Embryonic facial prominence (tissue), 1 donor: ENCODE data around the gene RPRD1B.
A peak's percentile ranks its signal among the peaks of the same experiment; 100 is the strongest.
"Not testable (repeated sequence)": the region's sequence is repeated elsewhere in the genome, so short reads cannot be mapped to it uniquely, and the experiment has no call there.

Experiments
- DNase-seq: peaks from one replicate; pipeline ENCODE4 v3.0.0-alpha.2; 2016; ENCODE audit errors: extremely low spot score

RPRD1B gene

DNA sequence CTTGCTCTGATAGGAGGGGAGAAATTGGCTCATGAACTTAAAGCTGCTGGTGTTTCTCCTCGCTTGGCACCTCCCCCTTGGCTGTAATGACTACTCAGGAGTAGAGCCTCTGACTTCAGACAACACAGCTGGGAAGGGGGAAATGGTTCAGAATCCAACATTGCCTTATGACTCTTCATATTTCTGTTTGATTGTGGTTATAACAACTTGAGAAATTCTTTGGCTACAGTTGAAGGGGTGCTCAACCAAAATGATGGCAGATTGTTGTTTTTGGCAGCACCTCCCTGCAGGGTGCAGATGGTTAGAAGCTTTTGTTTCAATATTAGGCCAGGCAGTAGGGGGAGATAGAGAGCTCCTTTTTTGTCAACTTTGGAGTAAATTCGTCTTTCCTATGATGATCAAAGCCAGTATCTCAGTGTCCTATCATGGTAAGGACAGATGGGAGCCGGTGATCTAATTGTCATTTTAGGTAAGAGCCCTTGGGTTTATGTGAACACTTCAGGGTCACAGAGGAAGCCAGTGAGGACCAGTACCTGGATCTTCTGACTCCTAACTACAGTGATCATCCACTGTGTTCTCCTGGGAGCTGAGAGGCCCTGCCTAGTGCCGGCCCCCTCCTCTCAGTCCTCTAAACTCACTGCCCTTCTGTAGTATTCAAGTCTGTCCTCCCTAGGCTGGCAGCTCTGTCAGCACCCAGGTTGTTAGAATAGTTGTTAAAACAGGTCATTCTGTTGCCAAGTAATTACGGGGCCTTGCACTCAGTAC lies 39.9 kb downstream of the RPRD1B start:
- no peak for DNase-seq

DNA sequence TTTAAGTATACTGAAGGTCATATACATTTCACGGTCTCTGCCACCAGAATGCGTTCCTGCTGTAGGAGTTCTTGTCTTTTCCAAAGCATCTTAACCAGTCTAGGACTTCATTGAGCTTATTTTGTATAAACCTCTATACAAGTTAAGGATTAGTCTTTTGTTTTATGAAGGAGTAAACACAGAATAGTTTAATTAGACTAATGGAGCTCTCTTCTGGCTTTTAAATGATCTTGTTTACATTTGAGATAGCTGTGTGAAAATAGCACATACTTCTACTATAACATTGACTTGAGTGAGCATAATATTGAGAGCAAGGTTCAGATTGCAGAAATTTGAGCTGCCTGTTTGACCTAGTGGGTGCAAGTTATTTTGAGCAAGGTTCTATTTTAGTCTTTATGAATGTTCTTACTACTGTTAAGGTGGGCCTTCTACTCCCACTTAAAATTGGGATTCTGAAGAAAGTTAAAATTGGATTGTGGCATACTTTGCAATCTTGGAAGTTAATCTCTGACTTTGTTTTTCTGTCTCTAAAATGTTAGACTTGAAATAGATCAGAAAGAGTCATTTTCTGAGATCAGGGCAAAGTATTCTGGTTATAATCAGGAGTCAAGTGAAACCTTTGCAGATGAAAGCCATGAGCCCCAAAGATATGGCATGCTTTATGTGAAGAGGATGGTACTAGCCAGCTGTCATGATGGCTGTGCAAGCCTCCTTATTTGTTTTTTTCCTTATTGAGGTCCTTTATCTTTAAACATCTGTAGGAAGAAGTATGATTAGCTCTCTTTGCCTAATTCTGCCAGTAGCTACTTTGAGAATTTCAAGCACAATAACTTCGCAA lies 41.8 kb downstream of the RPRD1B start:
- no peak for DNase-seq

DNA sequence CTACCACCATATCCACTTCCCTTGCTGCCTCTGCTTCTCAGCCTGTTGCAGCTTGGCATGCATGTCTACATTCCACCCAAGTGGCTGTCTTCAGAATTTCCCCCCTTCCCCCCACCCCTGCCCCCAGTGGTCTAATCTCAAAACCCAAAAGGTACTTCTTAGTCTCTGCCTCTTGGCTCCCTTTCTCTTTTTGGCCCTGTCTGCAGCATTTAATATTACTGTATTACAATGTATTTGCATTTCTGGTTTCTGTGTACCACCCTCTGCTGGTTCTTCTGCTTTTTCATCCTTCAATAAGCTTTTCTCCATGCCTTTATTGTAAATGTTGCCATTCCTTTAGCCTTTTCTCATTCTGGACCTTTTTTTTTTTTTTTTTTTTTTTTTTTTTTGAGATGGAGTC lies 43.0 kb downstream of the RPRD1B start:
- DNase-seq = no peak

DNA sequence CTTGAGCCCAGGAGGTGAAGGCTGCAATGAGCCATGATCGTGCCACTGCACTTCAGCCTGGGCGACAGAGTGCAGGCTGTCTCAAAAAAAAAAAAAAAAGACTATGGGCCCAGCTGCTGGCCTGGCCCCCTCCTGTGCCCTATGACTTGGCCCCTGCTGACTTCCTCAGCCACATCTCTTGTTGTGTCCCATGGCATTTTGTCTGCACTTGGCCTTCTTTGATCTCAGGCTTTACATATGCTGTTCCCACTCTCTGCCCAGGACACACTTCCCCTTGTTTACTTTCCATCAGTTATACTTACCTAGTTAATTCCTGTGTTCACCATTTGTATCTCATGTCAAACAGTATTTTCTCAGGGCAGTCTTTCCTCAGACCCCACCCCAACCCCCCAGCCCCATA lies 44.5 kb downstream of the RPRD1B start:
- DNase-seq = no peak

DNA sequence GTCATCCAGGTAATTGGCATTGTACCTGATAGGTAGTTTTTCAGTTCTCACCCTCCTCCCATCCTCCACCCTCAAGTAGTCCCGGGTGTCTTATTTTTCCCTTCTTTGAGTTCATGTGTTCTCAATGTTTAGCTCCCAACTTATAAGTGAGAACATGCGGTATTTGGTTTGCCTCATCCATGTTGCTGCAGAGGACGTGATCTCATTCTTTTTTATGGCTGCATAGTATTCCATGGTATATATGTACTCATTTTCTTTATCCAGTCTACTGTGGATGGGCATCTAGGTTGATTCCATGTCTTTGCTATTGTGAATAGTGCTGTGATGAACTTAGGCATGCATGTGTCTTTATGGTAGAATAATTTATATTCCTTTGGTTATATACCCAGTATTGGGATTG lies 45.8 kb downstream of the RPRD1B start:
- DNase-seq = no peak

DNA sequence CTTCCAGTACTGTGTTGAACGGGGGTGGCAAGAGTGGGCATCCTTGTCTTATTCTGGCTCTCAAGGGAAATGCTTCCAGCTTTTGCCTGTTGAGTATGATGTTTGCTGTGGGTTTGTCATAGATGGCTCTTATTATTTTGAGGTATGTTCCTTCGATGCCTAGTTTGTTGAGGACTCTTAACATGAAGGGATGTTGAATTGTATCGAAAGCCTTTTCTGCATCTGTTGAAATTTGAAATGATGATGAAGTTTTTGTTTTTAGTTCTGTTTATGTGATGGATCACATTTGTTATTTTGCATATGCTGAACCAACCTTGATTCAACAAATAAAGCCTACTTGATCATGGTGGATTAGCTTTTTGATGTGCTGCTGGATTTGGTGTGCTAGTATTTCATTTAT lies 48.0 kb downstream of the RPRD1B start:
- no peak for DNase-seq

DNA sequence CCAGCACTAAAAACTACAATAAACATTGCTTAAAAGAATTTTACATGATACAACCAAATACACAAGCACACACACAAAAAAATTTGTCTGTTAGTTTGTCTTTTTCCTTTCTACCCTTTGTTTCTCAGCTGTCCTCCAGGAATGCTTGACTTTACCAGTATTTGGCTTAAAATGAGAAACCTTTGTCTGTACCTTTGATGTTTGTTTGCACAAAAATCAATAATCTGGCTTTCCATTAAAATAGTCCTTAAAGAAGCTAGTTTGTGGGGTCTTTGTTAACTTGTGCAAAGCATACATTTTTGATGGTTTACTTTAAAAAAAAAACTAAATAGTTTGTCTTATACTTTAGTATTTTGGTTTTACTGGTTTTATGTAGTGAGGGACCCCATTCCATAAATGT lies 49.3 kb downstream of the RPRD1B start:
- DNase-seq = no peak

DNA sequence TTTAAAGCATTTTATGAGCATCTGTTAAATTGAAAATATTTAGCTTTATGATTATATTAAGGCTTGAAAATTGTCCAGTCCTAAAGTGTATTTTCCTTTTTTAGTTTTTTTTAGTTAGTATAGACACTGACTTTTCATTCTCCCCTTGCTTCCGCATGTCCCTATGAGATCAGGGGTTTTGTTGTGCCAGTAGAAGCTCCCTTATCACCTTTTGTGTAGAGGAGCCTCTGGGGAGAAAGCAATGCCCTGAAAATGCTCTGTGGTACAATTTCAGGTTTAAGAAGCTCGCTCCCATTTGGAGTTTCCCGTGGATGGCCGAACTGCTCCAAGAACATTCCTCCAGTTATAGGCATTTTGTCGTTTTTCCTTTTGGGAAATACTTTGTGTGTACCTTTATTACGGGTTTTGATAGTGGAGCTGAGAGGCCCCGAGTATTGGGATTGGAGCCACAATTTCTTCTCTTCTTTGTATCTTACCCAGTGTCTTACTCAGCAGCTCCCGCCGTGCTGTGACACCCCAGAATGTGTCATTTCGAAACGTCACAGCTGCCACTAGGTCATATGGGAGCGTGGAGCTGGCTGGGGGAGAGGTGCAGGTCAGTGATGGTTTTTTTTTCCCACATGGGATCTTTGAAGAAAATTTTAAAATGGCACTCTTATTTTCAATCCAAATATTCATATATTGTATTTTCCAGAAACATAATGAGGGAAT lies 49.9 kb downstream of the RPRD1B start:
- no peak for DNase-seq

DNA sequence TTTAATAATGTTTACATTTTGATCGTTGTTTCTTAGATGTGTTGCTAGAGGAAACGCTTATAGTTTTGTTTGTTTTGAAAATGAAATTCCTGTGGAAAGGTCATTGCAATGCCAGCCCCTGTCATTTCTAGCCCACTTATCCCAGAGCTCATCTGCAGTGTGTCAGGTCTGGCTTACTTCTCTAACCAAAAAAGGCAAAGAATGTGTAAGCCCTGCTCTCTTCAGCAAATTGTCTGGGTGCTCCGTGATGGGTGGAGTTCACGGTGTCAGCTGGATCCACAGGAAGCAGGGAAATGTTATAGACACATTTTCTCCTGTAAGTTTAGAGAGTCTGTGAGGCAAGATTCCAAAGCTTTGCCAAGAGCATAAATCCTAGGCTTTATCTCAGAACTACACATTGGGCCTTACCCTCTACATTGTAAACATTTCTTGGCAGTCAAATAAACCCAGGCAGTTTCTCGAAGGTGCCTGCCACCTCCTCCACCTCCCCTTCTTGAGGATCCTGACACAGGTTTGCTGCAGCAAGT lies 50.9 kb downstream of the RPRD1B start:
- peak; percentile 25 for DNase-seq

DNA sequence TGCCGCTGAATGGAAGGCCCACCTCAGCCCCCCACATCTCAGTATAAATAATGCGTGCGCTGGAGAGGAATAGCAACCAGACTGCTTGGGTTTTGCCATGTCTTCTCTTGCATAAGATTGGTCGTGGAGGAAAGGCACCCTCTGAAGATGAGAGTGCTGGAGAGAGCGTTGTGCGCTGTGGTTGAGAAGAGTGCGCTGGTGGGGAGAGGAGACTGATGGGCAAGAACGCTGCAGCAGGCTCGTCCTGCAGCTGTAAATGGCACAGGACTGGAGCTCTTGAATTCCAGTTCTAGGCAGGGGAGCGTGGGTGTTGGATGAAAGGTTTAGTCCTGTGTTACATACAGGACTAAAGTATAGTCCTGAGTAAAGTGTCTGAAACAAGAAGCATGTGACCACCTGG lies 51.5 kb downstream of the RPRD1B start:
- DNase-seq = no peak

DNA sequence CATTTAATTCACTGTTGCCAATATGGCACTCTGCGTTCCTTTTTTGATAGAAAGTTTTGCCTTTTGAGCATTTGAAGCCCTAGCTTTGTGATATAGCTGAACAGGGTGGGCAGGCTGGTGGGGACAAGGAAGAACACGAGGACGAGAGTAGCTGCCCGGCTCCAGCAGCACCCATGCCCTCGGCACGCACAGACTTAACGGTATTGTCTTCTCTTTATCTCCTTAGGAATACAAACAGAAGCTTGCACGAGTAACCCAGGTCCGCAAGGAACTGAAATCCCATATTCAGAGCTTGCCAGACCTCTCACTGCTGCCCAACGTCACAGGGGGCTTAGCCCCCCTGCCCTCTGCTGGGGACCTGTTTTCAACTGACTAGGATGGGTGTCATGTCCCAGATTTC lies 56.0 kb downstream of the RPRD1B start:
- DNase-seq = no peak

DNA sequence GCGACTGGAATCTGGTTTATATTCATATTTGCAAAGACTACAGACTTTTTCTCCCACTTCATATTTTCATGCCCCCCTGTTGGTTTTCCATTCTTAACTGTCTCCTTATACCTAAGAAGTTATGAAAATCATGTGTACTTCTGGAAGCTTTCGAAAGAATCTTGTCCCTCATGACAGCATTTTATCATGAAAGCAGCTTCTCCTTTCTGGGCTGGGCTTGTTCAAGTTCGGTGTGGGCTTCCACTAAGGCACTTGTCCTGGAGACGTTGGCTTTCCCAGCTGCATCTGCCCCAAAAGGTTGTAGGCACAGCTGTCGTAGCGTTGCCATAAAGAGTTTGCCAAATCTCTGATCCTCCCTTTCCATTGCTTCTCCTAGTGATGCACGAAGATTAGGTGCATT lies 56.5 kb downstream of the RPRD1B start:
- DNase-seq = no peak

DNA sequence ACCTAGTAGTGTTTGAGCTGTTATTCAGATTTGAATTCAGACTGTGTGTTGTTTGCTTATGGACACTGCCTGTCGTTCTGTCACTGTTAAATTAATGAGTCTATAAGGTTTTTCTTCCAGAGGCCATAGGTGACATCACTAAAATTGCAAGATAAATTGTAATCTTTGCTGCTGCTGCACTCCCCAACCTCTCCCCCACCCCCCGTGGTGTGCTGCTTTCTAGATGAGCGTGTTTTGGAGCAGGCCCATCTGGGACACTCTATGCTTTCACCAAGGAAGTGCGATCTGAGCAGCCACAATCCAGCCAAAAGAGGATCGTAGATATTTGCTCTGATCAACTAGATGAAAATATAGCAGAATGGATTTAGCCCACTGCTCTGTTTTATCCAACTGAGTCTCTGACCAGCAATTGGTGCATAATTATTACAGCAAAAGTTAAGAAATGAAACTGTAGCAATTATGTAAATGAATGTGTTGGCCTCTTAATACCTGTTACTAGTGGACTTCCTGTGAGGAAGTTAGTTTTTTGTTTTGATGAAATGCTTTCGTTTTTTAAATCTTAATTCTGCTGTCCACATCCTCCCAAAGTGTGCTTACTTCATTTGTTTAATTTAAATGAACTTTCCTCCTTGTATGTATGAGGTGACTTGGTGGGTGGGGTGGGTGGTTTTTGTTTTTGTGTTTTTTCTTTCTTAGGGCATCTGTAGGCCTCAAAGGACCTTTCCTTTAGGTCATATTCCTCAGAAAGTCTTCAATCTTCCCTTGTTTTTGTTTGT lies 58.1 kb downstream of the RPRD1B start:
- no peak for DNase-seq

DNA sequence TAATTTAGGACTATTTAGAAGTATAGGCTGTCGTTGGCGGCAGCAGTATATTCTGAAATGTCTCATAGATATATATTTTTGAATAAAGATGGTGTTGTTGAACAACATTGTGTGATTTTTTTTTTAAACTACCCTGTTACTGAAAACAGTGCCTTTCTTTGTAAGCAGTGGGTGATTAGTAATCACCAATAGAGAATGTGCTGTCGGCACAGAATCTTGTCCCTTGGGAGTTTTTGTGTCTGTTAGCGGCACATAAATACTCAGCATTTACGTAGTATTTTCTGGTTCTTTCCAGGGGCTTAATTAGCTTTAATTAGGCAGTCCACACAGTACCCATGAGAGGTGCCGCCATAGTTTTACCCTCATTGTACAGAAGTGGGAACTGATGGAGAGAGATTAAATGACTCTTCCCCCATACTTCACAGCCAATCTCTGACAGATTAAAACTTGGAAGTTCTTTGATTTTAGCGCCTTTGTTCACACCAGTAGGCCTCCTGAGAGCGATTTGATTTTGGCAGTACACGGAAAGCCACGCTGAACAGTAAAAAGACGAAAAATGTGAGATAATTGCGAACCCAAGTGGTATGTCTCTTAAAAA lies 58.8 kb downstream of the RPRD1B start:
- no peak for DNase-seq

DNA sequence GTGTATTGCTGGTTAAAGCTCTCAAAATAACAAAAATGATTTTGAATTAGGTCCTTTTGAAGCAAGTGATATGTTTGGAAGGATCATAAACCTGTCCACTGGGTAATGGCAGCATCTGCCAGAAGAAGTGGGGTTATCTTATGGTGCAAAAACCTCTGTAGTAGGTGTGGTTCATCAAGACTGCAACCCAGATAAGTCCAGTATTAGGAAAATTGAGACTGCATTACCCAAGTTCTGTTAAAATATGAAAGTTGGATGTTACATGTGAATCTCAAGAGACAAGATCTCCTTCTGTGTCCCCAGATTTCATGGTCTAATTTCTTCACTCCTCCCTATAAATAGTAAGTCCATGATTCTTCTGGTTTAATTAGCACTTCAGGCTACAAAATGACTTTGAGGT lies 59.4 kb downstream of the RPRD1B start:
- no peak for DNase-seq

DNA sequence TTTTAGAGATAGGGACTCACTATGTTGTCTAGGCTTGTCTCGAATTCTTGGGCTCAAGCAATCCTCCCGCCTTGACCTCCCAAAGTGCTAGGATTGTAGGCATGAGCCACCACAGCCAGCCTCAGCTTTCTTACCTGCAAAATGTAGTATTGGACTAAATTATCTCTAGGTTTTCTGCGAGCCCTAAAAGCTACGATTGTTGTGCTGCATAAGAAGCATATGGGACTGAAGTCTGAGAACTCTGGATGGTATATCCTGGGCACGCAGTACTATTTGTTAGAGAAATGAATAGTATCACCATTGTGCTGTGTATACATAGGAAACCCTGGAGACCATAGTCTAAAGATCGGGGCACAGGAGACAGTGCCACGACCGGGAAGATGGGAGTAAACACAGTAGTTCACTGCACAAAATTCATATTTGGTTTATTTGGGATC lies 60.1 kb downstream of the RPRD1B start:
- DNase-seq = no peak

DNA sequence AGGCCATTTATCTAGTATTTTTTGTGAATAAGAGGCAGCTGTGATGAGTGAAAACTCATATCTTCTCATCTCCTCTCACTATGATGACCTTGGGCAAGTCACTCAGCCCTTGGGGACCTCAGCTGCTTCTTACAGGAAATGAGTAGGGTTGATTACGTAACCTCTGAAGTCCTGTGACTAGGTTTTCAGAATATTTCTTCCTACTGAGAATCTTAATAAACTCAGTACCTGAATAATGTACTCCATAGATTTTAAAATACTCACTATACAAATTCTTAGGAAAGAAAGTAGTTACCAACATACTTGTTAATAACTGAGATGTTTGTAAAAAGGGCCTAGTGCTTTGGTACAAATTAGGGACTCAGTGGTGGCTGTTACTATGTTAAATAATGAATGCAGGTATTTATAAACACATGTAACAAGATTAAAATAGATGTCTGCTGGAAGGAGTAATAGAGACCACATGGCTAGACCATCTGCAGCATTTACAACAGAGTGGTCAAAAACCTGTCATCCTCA lies 60.9 kb downstream of the RPRD1B start:
- no peak for DNase-seq

DNA sequence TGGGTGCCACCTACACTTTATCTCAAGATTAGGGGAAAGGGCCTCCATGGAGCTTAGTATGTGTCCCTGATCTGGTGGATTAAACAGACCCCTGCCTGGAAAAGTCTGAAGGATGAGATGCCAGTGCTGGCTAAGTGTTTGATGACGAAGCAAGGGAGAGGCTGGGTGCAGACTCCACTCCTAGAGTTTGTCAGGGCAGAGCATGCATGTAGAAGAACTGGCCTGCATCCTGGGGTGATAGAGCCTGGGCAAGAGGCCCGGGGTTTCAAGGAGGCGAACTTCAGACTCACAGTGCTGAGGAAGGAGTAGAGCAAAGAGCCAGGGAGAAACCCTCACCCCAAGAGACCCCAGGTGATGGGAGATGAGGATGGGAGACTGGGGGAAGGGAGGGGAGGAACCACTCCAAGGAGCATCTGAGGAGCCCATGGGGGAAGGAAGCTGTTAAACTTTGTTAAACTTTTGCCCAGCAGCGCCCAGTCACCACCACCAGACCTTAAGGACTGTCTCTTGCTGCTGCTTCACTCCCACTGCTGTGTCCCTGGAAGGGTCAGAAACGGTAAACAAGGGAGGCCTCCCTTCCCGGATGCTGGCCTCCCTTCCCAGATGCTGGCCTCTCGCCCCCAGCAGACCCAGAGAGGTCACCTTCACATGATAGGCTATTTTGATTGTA lies 61.6 kb downstream of the RPRD1B start:
- no peak for DNase-seq

DNA sequence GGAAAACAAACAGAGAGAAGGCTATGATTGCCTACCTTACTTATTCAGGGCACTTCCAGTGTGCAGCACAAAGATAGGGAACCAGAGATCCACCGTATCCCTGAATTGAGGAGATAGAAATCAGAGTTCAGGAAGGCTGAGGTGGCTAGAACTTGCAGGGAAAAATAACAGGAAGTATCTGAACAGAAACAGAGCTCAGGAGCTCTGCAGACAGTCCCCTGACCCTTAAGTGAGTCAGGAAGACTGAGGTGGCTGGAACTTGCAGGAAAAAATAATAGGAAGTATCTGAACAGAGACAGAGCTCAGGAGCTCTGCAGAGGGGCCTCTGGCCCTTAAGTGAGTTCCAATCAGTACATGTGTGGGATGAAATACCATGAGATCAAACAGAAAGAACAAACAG lies 65.4 kb downstream of the RPRD1B start:
- DNase-seq = no peak

DNA sequence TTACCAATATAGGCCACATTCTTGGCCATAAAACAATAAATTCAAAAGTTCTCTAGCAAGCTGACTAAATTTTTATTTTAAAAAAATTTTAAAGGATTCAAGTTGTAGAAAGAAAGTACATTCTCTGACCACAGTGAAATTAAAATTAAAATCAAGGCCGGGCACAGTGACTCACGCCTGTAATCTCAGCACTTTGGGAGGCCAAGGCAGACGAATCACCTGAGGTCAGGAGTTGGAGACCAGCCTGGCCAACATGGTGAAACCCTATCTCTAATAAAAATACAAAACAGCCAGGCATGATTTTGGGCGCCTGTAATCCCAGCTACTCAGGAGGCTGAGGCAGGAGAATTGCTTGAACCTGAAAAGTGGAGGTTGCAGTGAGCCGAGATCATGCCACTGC lies 68.7 kb downstream of the RPRD1B start:
- DNase-seq = not testable (repeated sequence)
